ENCODE results near the gene BMPR1A. TPM values are rescaled to one million over a fixed set of nuclear protein-coding genes. Genes with fewer than 3 reads are reported as not detected.
A peak's percentile ranks its signal among the peaks of the same experiment; 100 is the strongest.
"Not testable (repeated sequence)": the region's sequence is repeated elsewhere in the genome, so short reads cannot be mapped to it uniquely, and the experiment has no call there.

The BMPR1A gene
- total RNA-seq, 1 donor from 2014 or later, result 74.2 TPM

GRCh38 chr10:86971232-86971991, 215.0 kb downstream of the BMPR1A start:
- no peaks in the 10 kb centered on the region for H3K27me3 Mint-ChIP-seq (ENCODE audit: low read depth)

GRCh38 chr10:86972613-86973380, 216.4 kb downstream of the BMPR1A start:
- no peaks in the 10 kb centered on the region for H3K36me3 Mint-ChIP-seq (ENCODE audit: low read depth)
- H3K9me3 Mint-ChIP-seq (ENCODE audit: low read depth), result no peaks in the 10 kb centered on the region
- no peak for TF ChIP-seq CTCF (IDR thresholded peaks at IDR 0.05)
- H3K27me3 Mint-ChIP-seq (ENCODE audit: low read depth), result no peaks in the 10 kb centered on the region
- H3K4me1 Mint-ChIP-seq (ENCODE audit: low read depth), result peaks cover 53% of the 10 kb centered on the region
- DNase-seq (ENCODE audit: low spot score), result no peak
- H3K4me3 Mint-ChIP-seq (ENCODE audit: unreplicated experiment), result no peak overlapping the region
- peak overlapping the region; percentile 74 for H3K27ac Mint-ChIP-seq (ENCODE audit: unreplicated experiment)

More at GRCh38 chr10:86971232-86971991, 215.0 kb downstream of the BMPR1A start:
- Mint-ChIP-seq H3K36me3 (ENCODE audit: low read depth) (no peaks in the 10 kb centered on the region), H3K9me3 (ENCODE audit: low read depth) (no peaks in the 10 kb centered on the region), H3K27ac (ENCODE audit: unreplicated experiment) (peak overlapping the region; percentile 97), H3K4me1 (ENCODE audit: low read depth) (peaks cover 47% of the 10 kb centered on the region), H3K4me3 (ENCODE audit: unreplicated experiment) (peak overlapping the region; percentile 89)
- peak; percentile 96 for DNase-seq (ENCODE audit: low spot score)
- TF ChIP-seq CTCF (IDR thresholded peaks at IDR 0.05), result peak; percentile 17

GRCh38 chr10:86974484-86974883, 218.1 kb downstream of the BMPR1A start:
- Mint-ChIP-seq H3K9me3 (ENCODE audit: low read depth) (no peaks in the 10 kb centered on the region), H3K27ac (ENCODE audit: unreplicated experiment) (peak overlapping the region; percentile 19), H3K36me3 (ENCODE audit: low read depth) (no peaks in the 10 kb centered on the region), H3K4me3 (ENCODE audit: unreplicated experiment) (no peak overlapping the region), H3K27me3 (ENCODE audit: low read depth) (no peaks in the 10 kb centered on the region), H3K4me1 (ENCODE audit: low read depth) (peaks cover 64% of the 10 kb centered on the region)
- TF ChIP-seq CTCF (IDR thresholded peaks at IDR 0.05), result no peak
- no peak for DNase-seq (ENCODE audit: low spot score)

GRCh38 chr10:86976362-86977056, 220.1 kb downstream of the BMPR1A start:
- H3K27ac Mint-ChIP-seq (ENCODE audit: unreplicated experiment), result peak overlapping the region; percentile 17
- H3K9me3 Mint-ChIP-seq (ENCODE audit: low read depth), result no peaks in the 10 kb centered on the region
- DNase-seq (ENCODE audit: low spot score), result no peak
- no peak overlapping the region for H3K4me3 Mint-ChIP-seq (ENCODE audit: unreplicated experiment)
- TF ChIP-seq CTCF (IDR thresholded peaks at IDR 0.05), result no peak
- no peaks in the 10 kb centered on the region for H3K27me3 Mint-ChIP-seq (ENCODE audit: low read depth)
- H3K36me3 Mint-ChIP-seq (ENCODE audit: low read depth), result no peaks in the 10 kb centered on the region
- peaks cover 68% of the 10 kb centered on the region for H3K4me1 Mint-ChIP-seq (ENCODE audit: low read depth)

GRCh38 chr10:86978457-86978856, 222.0 kb downstream of the BMPR1A start:
- H3K4me3 Mint-ChIP-seq (ENCODE audit: unreplicated experiment); DNase-seq (ENCODE audit: low spot score); H3K9me3 Mint-ChIP-seq (ENCODE audit: low read depth); H3K27me3 Mint-ChIP-seq (ENCODE audit: low read depth); H3K36me3 Mint-ChIP-seq (ENCODE audit: low read depth): not testable (repeated sequence)
- peak overlapping the region; percentile 90 for H3K27ac Mint-ChIP-seq (ENCODE audit: unreplicated experiment)
- peaks cover 61% of the 10 kb centered on the region for H3K4me1 Mint-ChIP-seq (ENCODE audit: low read depth)

Measured in chondrocyte (in vitro differentiated cells).